Smooth muscle cell (in vitro differentiated cells): ENCODE measurements around the gene ANP32B. TPM values are rescaled to one million over a fixed set of nuclear protein-coding genes. Genes with fewer than 3 reads are reported as not detected.

Experiments
- DNase-seq: peaks from one replicate; lab custom pipeline; 2025; ENCODE audit not compliant: unreplicated experiment; lab: John Stamatoyannopoulos, UW
- H2AFZ ChIP-seq: fragments of 200-600 bp; sonication (generic); 2 replicates; pipeline ENCODE4 v1.6.0; 2016; ENCODE audit warnings: antibody characterized with exemption, low read depth, mild to moderate bottlenecking
- H3F3A ChIP-seq: fragments of 200-600 bp; sonication (generic); 2 replicates; pipeline ENCODE4 v1.6.0; 2017; ENCODE audit warnings: antibody characterized with exemption, low read depth
- H3K27ac ChIP-seq: fragments of 200-600 bp; sonication (generic); 2 replicates; pipeline ENCODE4 v1.5.1; 2016; ENCODE audit warnings: low read depth, mild to moderate bottlenecking
- H3K27me3 ChIP-seq: fragments of 200-600 bp; sonication (generic); 2 replicates; pipeline ENCODE4 v1.6.1; 2016; ENCODE audit warnings: low read depth, mild to moderate bottlenecking
- H3K36me3 ChIP-seq: fragments of 200-600 bp; sonication (generic); 2 replicates; pipeline ENCODE4 v1.5.1; 2016; ENCODE audit warnings: low read depth
- H3K4me1 ChIP-seq: fragments of 200-600 bp; sonication (generic); 2 replicates; pipeline ENCODE4 v1.5.1; 2016; ENCODE audit warnings: low read depth
- H3K4me2 ChIP-seq: fragments of 200-600 bp; sonication (generic); 2 replicates; pipeline ENCODE4 v1.6.0; 2016; ENCODE audit warnings: mild to moderate bottlenecking
- H3K4me3 ChIP-seq: fragments of 200-600 bp; sonication (generic); 2 replicates; pipeline ENCODE4 v1.5.1; 2016; ENCODE audit warnings: mild to moderate bottlenecking
- H3K79me2 ChIP-seq: fragments of 200-600 bp; sonication (generic); 2 replicates; pipeline ENCODE4 v1.6.0; 2016; ENCODE audit warnings: low read depth, mild to moderate bottlenecking
- H3K9ac ChIP-seq: fragments of 200-600 bp; sonication (generic); 2 replicates; pipeline ENCODE4 v1.6.0; 2016; ENCODE audit warnings: low read depth
- H3K9me3 ChIP-seq: fragments of 200-600 bp; sonication (generic); replicated peaks from 2 replicates; pipeline ENCODE4 v1.5.1; 2016; ENCODE audit warnings: low read depth
- H4K20me1 ChIP-seq: fragments of 200-600 bp; sonication (generic); 2 replicates; pipeline ENCODE4 v1.6.0; 2016; ENCODE audit warnings: low read depth
- WGBS: methylation state at CpG from one replicate; pipeline ENCODE4 v1.1.7; 2016; ENCODE audit warnings: low lambda C conversion rate; 5-methylcytosine and 5-hydroxymethylcytosine counted together
- polyA plus RNA-seq: library from polyadenylated mRNA; unstranded; fragments of >200 nt; fragmentation: Nextera tagmentation; extraction: Ambion mirVana; gene quantifications from 2 replicates; pipeline ENCODE4 v1.2.1, GENCODE V29; 2016
- small RNA-seq: library from RNA; depleted of rRNA; stranded (forward); fragments of <200 nt; gene quantifications from one replicate; pipeline ENCODE3, GENCODE V24; 2014
- total RNA-seq: library from RNA; depleted of rRNA; stranded (reverse); fragments of >200 nt; gene quantifications from 2 replicates; pipeline ENCODE4 v1.2.3, GENCODE V29; 2014
- TF ChIP-seq, protein P1 (sequence below): fragments of 200-600 bp; sonication (generic); IDR thresholded peaks from 2 replicates; pipeline ENCODE4 v1.5.1; 2017; ENCODE audit warnings: borderline replicate concordance, mild to moderate bottlenecking, antibody characterized with exemption; ENCODE audit not compliant: insufficient read depth, poor library complexity, severe bottlenecking

The ANP32B gene
- total and polyA plus RNA-seq, 2 experiments from 2014 or later, result 21.3 to 52.4 TPM

GRCh38 chr9:98064623-98065392 lies 81.7 kb downstream of the ANP32B start:
- Histone ChIP-seq H3K27me3 (no peaks in the 10 kb centered on the region), H3K4me1 (no peaks in the 10 kb centered on the region), H4K20me1 (peaks cover 29% of the 10 kb centered on the region), H3K9me3 (no peaks in the 10 kb centered on the region), H3K27ac (no peak overlapping the region), H2AFZ (no peak overlapping the region), H3K9ac (no peak overlapping the region), H3K36me3 (peaks cover 3% of the 10 kb centered on the region), H3K79me2 (peaks cover 4% of the 10 kb centered on the region), H3K4me3 (no peak overlapping the region), H3K4me2 (no peak overlapping the region), H3F3A (no peaks in the 10 kb centered on the region)
- TF ChIP-seq, protein P1, sequence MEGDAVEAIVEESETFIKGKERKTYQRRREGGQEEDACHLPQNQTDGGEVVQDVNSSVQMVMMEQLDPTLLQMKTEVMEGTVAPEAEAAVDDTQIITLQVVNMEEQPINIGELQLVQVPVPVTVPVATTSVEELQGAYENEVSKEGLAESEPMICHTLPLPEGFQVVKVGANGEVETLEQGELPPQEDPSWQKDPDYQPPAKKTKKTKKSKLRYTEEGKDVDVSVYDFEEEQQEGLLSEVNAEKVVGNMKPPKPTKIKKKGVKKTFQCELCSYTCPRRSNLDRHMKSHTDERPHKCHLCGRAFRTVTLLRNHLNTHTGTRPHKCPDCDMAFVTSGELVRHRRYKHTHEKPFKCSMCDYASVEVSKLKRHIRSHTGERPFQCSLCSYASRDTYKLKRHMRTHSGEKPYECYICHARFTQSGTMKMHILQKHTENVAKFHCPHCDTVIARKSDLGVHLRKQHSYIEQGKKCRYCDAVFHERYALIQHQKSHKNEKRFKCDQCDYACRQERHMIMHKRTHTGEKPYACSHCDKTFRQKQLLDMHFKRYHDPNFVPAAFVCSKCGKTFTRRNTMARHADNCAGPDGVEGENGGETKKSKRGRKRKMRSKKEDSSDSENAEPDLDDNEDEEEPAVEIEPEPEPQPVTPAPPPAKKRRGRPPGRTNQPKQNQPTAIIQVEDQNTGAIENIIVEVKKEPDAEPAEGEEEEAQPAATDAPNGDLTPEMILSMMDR, result no peak
- DNase-seq, result no peak
- 96% methylated on average over 8 of the region's 8 CpGs for WGBS

Small RNAs within 50 kb of the gene (small RNA-seq; reads per million reads assigned to genes)
- gene RNU6-918P, result not detected

Other genes starting within 250 kb of the ANP32B start
- gene FOXE1, start 130.1 kb upstream of the ANP32B start, total RNA-seq, result not detected in 2 replicates
- gene FOXE1, start 130.1 kb upstream of the ANP32B start, polyA plus RNA-seq, result not detected in 2 replicates
- 8.1 and 17.9 TPM in 2 replicates for gene TRMO, start 60.8 kb upstream of the ANP32B start, total RNA-seq
- 5.5 and 5.8 TPM in 2 replicates for gene TRMO, start 60.8 kb upstream of the ANP32B start, polyA plus RNA-seq
- gene HEMGN, start 45.2 kb upstream of the ANP32B start, total RNA-seq, result not detected in 2 replicates
- gene HEMGN, start 45.2 kb upstream of the ANP32B start, polyA plus RNA-seq, result not detected in 2 replicates
- gene NANS, start 73.4 kb downstream of the ANP32B start, total RNA-seq, result 59.4 and 73.6 TPM in 2 replicates
- gene NANS, start 73.4 kb downstream of the ANP32B start, polyA plus RNA-seq, result 106 and 117 TPM in 2 replicates
- gene TRIM14, start 135.9 kb downstream of the ANP32B start, total RNA-seq, result 0.40 and 1.2 TPM in 2 replicates
- gene TRIM14, start 135.9 kb downstream of the ANP32B start, polyA plus RNA-seq, result 2.5 and 3.0 TPM in 2 replicates
- gene CORO2A, start 209.3 kb downstream of the ANP32B start, total RNA-seq, result 5.8 and 6.0 TPM in 2 replicates
- 4.7 and 6.8 TPM in 2 replicates for gene CORO2A, start 209.3 kb downstream of the ANP32B start, polyA plus RNA-seq